ENCODE data around the gene PATJ.

PATJ gene

GRCh38 chr1:62057230-62057629 lies 314.9 kb downstream of the PATJ start:
- no peak for DNase-seq

GRCh38 chr1:62057641-62058290 lies 315.5 kb downstream of the PATJ start:
- no peak for DNase-seq

GRCh38 chr1:62058956-62059355 lies 316.7 kb downstream of the PATJ start:
- no peak for DNase-seq

- DNase-seq, result no peak
Measured at GRCh38 chr1:62062087-62062486, 319.8 kb downstream of the PATJ start.

GRCh38 chr1:62064829-62065407 lies 322.6 kb downstream of the PATJ start:
- DNase-seq, result no peak

- no peak for DNase-seq
Measured at GRCh38 chr1:62066713-62067112, 324.4 kb downstream of the PATJ start.

GRCh38 chr1:62068416-62068843 lies 326.1 kb downstream of the PATJ start:
- DNase-seq, result no peak

GRCh38 chr1:62068978-62069377 lies 326.7 kb downstream of the PATJ start:
- DNase-seq, result no peak

GRCh38 chr1:62070384-62071011 lies 328.2 kb downstream of the PATJ start:
- no peak for DNase-seq

- DNase-seq, result no peak
Measured at GRCh38 chr1:62071695-62072094, 329.4 kb downstream of the PATJ start.

- DNase-seq, result no peak
Measured at GRCh38 chr1:62076286-62076685, 334.0 kb downstream of the PATJ start.

GRCh38 chr1:62077821-62078220 lies 335.5 kb downstream of the PATJ start:
- no peak for DNase-seq

- DNase-seq, result peak; percentile 5 to 50
Measured at GRCh38 chr1:62082456-62083363, 340.4 kb downstream of the PATJ start.

- no peak for DNase-seq
Measured at GRCh38 chr1:62084310-62084890, 342.1 kb downstream of the PATJ start.

- DNase-seq, result no peak
Measured at GRCh38 chr1:62088439-62088838, 346.2 kb downstream of the PATJ start.

- no peak for DNase-seq
Measured at GRCh38 chr1:62089570-62089969, 347.3 kb downstream of the PATJ start.

- DNase-seq, result no peak
Measured at GRCh38 chr1:62090016-62090415, 347.7 kb downstream of the PATJ start.

GRCh38 chr1:62092110-62092509 lies 349.8 kb downstream of the PATJ start:
- DNase-seq, result no peak

- no peak for DNase-seq
Measured at GRCh38 chr1:62093261-62093660, 351.0 kb downstream of the PATJ start.

- DNase-seq, result no peak
Measured at GRCh38 chr1:62097464-62097863, 355.2 kb downstream of the PATJ start.

GRCh38 chr1:62100442-62100841 lies 358.2 kb downstream of the PATJ start:
- DNase-seq, result no peak

- DNase-seq, result no peak
Measured at GRCh38 chr1:62103846-62104245, 361.6 kb downstream of the PATJ start.

GRCh38 chr1:62107923-62108322 lies 365.6 kb downstream of the PATJ start:
- no peak for DNase-seq

Measured in inflammatory macrophage treated with lipopolysaccharide for 1 hour (primary cell).